Measurements from ENCODE around the gene GNAO1. TPM values are rescaled to one million over a fixed set of nuclear protein-coding genes. Genes with fewer than 3 reads are reported as not detected.

GNAO1 gene
- total RNA-seq, 1 experiment from 2014 or later = 3.4 TPM

- DNase-seq (ENCODE audit: low read depth) = no peak
Observed at GRCh38 chr16:56265184-56265583, 73.9 kb downstream of the GNAO1 start.

GRCh38 chr16:56265746-56266145 is 74.5 kb downstream of the GNAO1 start:
- no peak for DNase-seq (ENCODE audit: low read depth)

DNA sequence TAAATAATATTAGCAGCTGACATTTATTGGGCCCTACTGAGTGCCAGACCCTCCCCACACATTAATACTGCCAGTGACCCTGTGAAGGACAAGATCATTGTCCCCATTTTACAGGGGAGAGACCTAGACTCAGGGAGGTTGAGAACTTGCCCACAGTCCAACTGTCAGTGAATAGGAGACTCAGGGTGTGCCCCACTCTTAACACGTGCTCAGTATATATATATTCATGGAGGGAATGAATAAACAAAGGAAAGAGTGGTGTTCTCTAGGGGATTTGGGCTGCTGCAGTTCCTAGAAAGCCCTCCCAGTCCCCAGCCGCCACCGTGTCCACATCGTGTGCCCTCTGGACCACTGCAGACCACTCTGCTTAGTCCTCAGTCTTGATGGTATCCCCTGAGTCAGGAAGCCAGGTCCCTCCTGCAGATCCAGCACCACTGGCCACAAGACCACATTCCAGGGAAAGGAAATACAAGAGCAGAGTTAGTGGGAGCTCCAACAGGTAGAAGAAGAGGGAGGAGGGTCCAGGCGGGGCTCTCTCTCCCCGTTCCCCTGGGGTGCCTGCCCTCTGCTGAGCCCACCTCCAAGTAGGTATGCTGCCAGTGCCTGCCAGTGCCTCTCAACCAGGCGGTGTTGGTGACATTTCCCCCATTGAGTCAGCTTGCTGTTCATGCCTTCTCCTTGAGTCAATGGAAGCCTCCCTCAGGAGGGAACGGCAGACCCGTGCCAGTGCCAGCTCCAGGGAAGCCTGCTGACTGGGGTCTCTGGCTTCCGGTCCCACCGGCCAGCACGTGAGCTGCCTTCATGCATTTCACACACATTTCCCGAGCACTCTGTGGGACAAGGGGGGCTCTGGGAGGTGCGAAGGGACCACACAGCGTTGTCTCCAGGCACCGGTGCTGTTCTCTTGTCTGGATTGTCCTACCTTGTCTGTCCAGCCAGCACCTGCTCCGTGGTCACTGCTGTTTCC is 75.6 kb downstream of the GNAO1 start:
- DNase-seq (ENCODE audit: low read depth) = no peak

- no peak for DNase-seq (ENCODE audit: low read depth)
Observed at GRCh38 chr16:56267888-56268287, 76.6 kb downstream of the GNAO1 start.

GRCh38 chr16:56268799-56269198 is 77.5 kb downstream of the GNAO1 start:
- DNase-seq (ENCODE audit: low read depth) = no peak

DNA sequence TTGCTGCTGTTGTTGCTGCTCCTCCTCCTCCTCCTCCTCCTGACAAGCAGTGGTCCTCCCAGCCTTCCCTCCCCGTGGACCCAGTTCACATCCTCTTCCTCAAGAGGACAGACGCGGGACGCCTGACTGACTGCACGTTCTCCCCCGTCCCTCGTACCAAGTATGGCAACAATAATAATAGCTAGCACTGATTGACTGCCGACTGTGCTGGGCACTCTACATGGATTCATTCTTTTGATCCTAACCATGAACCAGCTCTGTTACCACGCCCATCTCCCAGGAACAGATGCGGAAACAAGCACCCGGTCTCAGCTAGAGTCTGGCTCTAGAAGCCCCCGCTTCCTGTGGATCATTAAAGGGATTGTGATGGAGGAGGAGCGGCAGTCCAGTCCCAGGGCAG is 78.0 kb downstream of the GNAO1 start:
- DNase-seq (ENCODE audit: low read depth) = no peak

DNA sequence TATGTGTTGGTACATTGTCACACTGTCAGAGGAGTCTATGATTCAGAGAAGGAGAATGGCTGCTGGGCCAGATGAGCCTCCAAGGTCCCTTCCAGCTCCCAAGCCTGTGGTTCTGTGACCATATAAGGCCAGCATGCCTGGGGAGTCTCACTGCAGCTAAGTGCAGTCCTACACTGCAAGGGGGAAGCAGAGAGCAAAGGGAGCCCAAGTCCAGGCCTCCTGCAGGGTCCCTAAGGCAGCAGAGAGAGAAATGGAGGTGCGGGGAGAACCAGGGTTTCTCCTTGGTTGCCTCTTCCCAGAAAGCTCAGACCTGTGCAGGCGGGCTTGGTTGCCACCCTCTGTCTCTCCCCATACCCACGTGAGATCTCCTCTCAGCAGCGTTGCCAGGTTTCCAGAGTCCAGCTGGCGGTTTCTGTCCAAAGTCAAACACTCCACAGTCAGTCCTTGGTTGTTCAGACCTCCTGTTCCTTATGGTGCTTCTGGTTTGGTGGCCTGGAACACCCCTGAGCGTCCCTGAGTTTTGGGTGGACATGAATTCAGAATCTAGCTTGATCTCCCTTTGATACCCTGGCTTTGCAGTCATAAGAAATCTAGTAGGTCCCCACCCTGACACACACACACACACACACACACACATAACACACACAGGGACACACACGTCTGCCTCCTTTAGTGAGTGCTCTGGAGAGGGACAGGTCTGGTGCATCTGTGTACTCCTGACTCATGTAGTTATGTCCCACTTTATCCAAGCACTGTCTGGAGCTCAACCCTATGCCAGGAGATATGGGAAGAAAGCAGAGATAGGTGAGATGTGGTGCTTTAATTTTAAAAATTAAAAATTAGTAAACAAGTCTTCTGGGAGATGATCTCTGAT is 78.8 kb downstream of the GNAO1 start:
- peak; percentile 88 for DNase-seq (ENCODE audit: low read depth)

DNA sequence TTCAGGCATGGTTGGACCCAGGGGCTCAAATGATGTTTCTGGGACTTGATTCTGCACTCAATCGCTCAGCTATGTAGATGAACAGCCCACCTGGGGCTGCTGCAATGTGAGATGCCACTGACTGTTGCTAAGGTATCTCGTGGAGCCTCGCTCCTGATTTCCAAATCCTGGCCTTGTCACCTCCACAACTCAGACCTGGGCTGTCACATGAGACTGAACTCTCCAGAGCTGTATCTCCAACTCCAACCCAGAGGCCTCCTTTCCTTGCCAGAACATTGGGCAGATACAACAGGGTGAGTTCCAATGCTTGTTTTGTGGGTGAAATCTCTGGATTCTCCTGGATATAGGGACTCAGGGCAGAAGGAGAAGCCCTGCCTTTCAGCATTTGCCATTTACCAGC is 79.5 kb downstream of the GNAO1 start:
- no peak for DNase-seq (ENCODE audit: low read depth)

DNA sequence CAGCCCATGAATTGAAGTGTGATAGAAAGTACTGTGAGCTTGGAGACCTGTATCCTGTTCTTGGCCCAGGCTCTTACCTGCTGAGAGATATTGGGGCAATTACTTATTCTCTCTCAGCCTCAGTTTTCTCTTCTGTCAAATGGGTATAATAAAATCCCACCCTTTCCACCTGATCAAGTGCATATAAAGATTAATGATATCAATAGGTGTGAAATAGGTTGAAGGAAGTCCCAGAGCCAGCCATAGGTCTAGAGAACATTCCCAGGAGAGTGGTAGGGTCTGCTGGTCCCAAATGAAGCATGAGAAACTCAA is 81.2 kb downstream of the GNAO1 start:
- no peak for DNase-seq (ENCODE audit: low read depth)

- no peak for DNase-seq (ENCODE audit: low read depth)
Observed at GRCh38 chr16:56273615-56274014, 82.3 kb downstream of the GNAO1 start.

DNA sequence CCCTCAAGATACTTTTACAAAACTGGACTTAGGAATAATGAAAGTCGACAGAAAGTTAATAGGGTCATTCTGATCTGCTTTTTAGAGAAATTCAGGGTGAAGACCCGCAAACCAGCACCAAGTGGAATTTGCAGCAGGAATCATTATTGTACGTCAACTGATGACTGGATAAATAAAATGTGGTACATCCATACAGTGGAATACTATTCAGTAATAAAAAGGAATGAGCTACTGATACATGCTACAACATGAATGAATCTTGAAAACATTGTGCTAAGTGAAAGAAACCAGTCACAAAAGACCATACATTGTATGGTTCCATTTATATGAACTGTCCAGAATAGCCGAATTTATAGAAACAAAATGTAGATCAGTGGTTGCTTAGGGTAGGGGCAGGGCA is 83.1 kb downstream of the GNAO1 start:
- no peak for DNase-seq (ENCODE audit: low read depth)

DNA sequence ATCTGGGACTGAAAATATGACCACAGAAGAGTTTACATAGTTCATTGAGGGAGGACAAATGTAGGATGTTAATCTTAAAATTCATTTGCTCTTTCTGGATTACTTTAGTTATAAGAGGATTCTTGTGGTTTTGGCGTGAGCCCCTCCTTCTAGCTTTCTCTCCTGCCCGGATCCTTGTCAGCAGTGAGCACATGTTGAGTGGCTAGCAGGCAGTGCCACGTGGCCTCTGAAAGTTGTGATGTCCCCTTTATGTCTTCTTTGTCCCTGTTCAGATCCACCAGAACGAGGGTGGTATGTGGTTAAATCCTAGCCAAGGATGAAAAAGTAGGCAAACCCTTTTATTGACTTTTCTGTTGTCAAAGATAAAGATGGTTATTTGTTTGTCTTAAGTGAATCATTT is 83.8 kb downstream of the GNAO1 start:
- DNase-seq (ENCODE audit: low read depth) = no peak

DNA sequence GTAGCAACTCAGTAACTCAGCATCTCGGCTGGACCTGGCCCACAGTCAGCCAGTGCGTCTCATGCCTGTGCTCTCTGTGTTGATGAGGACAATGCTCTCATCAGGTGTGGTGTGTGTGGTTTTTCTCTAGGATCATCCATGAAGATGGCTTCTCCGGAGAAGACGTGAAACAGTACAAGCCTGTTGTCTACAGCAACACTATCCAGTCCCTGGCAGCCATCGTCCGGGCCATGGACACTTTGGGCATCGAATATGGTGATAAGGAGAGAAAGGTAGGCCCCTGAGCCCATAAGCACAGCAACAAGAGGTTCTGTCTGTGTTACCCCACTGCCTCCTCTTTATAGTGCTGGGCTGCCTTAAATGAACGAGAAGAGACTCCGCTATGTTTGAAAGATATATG is 84.5 kb downstream of the GNAO1 start:
- DNase-seq (ENCODE audit: low read depth) = no peak

DNA sequence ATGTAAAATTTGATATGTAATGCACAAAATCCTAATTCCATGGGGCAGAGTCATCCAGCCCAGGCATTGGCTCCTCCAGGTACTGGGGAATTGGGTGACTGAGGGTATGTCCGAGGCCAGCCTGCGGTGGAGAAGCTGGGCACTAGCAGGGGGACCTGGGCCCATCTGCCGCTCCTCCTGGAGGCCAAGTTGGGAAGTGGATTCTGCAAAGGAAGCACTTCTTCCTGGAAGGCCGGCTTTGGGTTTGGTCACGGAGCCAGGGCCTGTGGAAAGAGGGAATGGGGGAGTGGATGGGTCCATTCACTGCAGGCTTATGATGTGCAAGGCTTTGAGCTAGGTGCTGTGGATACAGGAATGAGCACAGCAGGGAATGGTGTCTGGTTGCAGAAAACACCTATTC is 85.8 kb downstream of the GNAO1 start:
- DNase-seq (ENCODE audit: low read depth) = no peak

- no peak for DNase-seq (ENCODE audit: low read depth)
Observed at GRCh38 chr16:56278196-56278855, 87.0 kb downstream of the GNAO1 start.

DNA sequence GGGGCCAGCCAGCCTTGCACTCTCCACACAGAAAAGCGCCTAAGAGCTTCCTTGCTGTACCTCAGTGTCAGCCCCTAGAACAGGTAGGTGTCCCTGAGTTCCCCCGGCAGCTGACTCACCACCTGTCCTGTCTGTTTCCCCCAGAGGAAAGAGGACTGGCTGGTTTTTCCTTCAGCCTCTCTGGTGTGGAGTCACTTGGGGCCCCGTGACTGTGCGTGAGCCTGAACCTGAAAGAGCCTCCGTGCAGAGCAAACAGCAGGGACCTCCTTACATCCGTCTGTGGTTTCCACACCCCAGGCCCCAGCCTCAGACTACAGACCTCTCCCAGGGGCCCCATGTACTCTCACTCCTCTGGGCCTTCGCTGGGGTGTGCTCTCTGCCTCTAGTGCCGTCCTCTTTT is 87.8 kb downstream of the GNAO1 start:
- no peak for DNase-seq (ENCODE audit: low read depth)

GRCh38 chr16:56279914-56280313 is 88.6 kb downstream of the GNAO1 start:
- no peak for DNase-seq (ENCODE audit: low read depth)

- DNase-seq (ENCODE audit: low read depth) = no peak
Observed at GRCh38 chr16:56281249-56281805, 90.0 kb downstream of the GNAO1 start.

DNA sequence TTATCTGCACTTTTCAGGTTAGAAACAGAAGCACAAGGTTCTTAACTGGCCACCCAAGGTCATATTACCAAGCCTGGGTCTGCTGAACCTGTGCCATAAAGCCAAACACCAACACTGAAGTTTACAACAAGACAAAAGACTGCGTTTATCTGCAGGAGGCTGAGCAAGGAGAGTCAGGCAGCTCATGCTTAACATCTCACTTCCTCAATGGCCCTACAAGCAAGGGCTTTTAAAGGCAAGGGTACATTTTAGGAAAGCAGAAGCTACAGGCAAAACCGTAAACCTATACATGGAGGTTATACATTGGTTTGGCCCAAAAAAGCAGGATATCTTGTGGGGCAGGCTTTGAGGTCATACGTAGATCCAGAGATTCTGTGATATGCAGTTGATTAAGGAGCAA is 91.2 kb downstream of the GNAO1 start:
- no peak for DNase-seq (ENCODE audit: low read depth)

DNA sequence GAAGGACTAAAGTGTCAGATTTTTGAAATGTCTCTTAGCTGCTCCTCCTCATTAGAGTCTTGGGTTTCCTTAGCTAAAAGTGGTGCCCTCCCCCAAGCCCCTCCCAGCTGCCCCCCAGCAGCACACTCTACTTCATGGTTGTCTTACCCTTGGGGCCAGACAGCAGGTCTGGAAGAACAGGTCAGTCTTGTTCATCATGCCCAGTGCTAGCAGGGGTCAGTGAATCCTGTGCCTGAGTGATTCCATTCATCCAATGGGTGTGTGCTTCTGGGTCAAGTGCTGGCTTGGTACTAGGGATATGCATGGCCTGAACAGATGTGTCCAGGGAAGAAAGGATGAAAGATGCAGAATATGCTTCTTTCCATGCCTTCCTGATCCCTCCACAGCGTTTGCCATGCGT is 93.2 kb downstream of the GNAO1 start:
- DNase-seq (ENCODE audit: low read depth) = no peak

DNA sequence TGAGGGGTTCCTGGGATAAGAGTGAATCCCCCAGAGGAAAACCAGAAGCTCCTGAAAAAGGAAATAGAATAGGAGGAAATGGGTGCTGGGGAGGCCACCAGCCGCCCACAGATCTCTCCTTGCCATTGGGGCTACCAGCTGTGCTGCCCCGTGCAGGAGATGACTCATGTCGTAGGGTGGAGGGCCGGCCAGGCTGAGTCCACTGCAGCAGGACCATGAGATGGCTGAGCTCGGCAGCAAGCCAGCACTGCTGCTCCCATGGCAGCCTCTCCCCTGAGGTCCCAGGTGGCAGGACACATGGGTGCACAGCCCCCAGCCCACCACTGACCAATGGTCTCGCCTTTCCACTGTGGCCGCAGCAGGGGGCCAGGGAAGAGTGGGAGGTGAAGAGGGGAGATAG is 95.5 kb downstream of the GNAO1 start:
- peak; percentile 84 for DNase-seq (ENCODE audit: low read depth)

GRCh38 chr16:56288019-56288418 is 96.7 kb downstream of the GNAO1 start:
- no peak for DNase-seq (ENCODE audit: low read depth)
